ENCODE results near the gene NID1.

NID1 gene

DNA sequence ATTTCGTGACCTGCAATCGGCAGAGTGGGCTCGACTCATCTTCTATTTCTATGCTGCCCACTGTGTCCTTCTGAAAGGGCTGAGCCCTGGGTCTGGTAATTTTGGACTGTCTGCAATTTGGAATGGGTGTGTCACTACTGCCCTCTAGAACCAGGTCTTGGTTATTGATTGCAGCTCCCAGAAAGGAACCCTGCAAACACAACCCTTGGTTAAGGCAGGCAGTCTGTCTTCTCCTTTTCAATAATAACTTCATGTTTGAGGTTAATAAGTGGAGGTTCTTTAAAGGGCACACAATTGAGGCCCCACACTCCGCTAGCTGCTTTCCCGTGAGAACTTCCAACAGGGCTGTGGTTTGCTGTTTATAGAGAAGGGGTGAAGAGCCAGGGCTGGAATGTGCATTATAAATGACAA lies 118.3 kb downstream of the NID1 start:
- TF ChIP-seq, protein P1, sequence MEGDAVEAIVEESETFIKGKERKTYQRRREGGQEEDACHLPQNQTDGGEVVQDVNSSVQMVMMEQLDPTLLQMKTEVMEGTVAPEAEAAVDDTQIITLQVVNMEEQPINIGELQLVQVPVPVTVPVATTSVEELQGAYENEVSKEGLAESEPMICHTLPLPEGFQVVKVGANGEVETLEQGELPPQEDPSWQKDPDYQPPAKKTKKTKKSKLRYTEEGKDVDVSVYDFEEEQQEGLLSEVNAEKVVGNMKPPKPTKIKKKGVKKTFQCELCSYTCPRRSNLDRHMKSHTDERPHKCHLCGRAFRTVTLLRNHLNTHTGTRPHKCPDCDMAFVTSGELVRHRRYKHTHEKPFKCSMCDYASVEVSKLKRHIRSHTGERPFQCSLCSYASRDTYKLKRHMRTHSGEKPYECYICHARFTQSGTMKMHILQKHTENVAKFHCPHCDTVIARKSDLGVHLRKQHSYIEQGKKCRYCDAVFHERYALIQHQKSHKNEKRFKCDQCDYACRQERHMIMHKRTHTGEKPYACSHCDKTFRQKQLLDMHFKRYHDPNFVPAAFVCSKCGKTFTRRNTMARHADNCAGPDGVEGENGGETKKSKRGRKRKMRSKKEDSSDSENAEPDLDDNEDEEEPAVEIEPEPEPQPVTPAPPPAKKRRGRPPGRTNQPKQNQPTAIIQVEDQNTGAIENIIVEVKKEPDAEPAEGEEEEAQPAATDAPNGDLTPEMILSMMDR (IDR thresholded peaks at IDR 0.05): no peak
- peaks cover 6% of the 10 kb centered on the region for H3K27me3 Mint-ChIP-seq (ENCODE audit: low read depth, poor library complexity)
- no peak for DNase-seq
- peaks cover 18% of the 10 kb centered on the region for H3K4me1 Mint-ChIP-seq
- H3K4me3 Mint-ChIP-seq: no peak overlapping the region
- H3K27ac Mint-ChIP-seq: no peak overlapping the region
- H3K36me3 Mint-ChIP-seq (ENCODE audit: low read depth): no peaks in the 10 kb centered on the region
- peaks cover 4% of the 10 kb centered on the region for H3K9me3 Mint-ChIP-seq

DNA sequence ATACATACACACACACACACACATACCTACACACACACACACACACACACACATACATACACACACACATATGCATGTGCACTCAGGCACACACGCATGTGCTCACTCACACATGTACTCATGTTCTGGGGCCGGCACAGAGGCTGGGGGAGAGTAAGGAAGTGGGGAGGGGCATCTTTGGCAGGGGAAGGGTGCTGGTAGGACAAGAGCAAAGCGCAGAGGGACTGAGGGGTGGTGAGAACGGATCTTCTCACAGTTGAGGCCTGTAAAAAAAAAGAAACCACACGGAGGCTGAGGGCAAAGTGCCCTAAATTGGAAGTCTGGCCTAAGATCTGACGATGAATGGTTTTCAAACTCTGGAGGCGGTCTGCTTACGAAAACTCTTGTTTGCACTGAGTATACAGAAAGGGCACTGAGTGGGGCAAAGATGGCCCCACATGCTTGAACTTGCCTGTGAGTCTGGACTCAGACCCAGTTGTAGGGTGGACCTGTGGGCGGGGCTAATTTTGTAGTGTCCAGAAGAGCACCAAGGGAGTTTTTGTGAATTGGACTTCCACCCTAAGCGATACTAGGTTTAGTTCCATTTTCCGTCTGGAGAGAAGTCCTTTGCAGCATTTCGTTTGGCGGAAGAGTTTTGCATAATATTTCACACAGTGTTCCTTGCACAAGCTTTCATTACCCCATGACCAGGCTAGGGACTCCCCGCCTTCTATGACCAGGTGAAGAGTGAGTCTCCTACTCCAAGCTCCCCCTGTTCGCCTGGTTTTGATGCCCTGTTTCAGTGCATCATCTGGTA lies 118.9 kb downstream of the NID1 start:
- Mint-ChIP-seq H3K36me3 (ENCODE audit: low read depth) (no peaks in the 10 kb centered on the region), H3K9me3 (peaks cover 3% of the 10 kb centered on the region), H3K27me3 (ENCODE audit: low read depth, poor library complexity) (peaks cover 6% of the 10 kb centered on the region), H3K4me1 (peaks cover 18% of the 10 kb centered on the region), H3K4me3 (no peak overlapping the region), H3K27ac (no peak overlapping the region)
- TF ChIP-seq, protein P1 (IDR thresholded peaks at IDR 0.05): no peak
- no peak for DNase-seq

GRCh38 chr1:235943581-235944114 lies 121.2 kb downstream of the NID1 start:
- H3K4me1 Mint-ChIP-seq: peaks cover 21% of the 10 kb centered on the region
- H3K27ac Mint-ChIP-seq: no peak overlapping the region
- H3K36me3 Mint-ChIP-seq (ENCODE audit: low read depth): no peaks in the 10 kb centered on the region
- DNase-seq: no peak
- no peak overlapping the region for H3K4me3 Mint-ChIP-seq
- no peaks in the 10 kb centered on the region for H3K9me3 Mint-ChIP-seq
- peaks cover 9% of the 10 kb centered on the region for H3K27me3 Mint-ChIP-seq (ENCODE audit: low read depth, poor library complexity)
- TF ChIP-seq, protein P1 (IDR thresholded peaks at IDR 0.05): no peak

GRCh38 chr1:235942979-235943575 lies 121.8 kb downstream of the NID1 start:
- DNase-seq: no peak
- Mint-ChIP-seq H3K27ac (no peak overlapping the region), H3K4me1 (peaks cover 19% of the 10 kb centered on the region), H3K27me3 (ENCODE audit: low read depth, poor library complexity) (peaks cover 7% of the 10 kb centered on the region), H3K9me3 (no peaks in the 10 kb centered on the region), H3K4me3 (no peak overlapping the region), H3K36me3 (ENCODE audit: low read depth) (no peaks in the 10 kb centered on the region)
- TF ChIP-seq, protein P1 (IDR thresholded peaks at IDR 0.05): no peak

- no peak overlapping the region for H3K27ac Mint-ChIP-seq
- H3K27me3 Mint-ChIP-seq (ENCODE audit: low read depth, poor library complexity): peaks cover 7% of the 10 kb centered on the region
- peaks cover 16% of the 10 kb centered on the region for H3K4me1 Mint-ChIP-seq
- H3K9me3 Mint-ChIP-seq: no peaks in the 10 kb centered on the region
- TF ChIP-seq, protein P1 (IDR thresholded peaks at IDR 0.05): no peak
- DNase-seq: no peak
- H3K36me3 Mint-ChIP-seq (ENCODE audit: low read depth): no peaks in the 10 kb centered on the region
- H3K4me3 Mint-ChIP-seq: no peak overlapping the region
Measured at GRCh38 chr1:235942625-235942934, 122.3 kb downstream of the NID1 start.

All from nephron progenitor cell (in vitro differentiated cells).